Natural killer cell treated with Interleukin-12 subunit alpha and Interleukin-12 subunit beta and Interleukin-15 and Interleukin-18, amount 100 ng/mL, for 72 hours (primary cell): ENCODE results near the gene BCOR. TPM values are rescaled to one million over a fixed set of nuclear protein-coding genes. Genes with fewer than 3 reads are reported as not detected.
A peak's percentile ranks its signal among the peaks of the same experiment; 100 is the strongest.

Source experiments
- ATAC-seq, 2 donors: fragments of 150-1000 bp; cut with Tn5 transposase in 1 of 2; sonication (Bioruptor Pico), chemical (Tn5 transposase) in 1 of 2; 2 replicates each; pipeline ENCODE4 v1.10.0; 2021
- DNase-seq: peaks from one replicate; pipeline ENCODE4 v3.0.0; 2022; ENCODE audit warnings: low spot score
- H3K27ac Mint-ChIP-seq, 2 donors: 1 replicate in 1 of 2; 2 replicates in 1 of 2; pipeline ENCODE4 v1.8.0; 2022; ENCODE audit warnings: mixed read lengths in 2 of 2, mild to moderate bottlenecking in 1 of 2, moderate library complexity in 1 of 2
- H3K27me3 Mint-ChIP-seq, 2 donors: 1 replicate in 1 of 2; 2 replicates in 1 of 2; pipeline ENCODE4 v1.8.0; 2022; ENCODE audit warnings: mixed read lengths in 2 of 2
- H3K36me3 Mint-ChIP-seq: one replicate; pipeline ENCODE4 v1.8.0; 2022; ENCODE audit warnings: mixed read lengths
- H3K4me1 Mint-ChIP-seq, 2 donors: 1 replicate in 1 of 2; 2 replicates in 1 of 2; pipeline ENCODE4 v1.8.0; 2022; ENCODE audit warnings: low read depth in 2 of 2, mixed read lengths in 2 of 2, mild to moderate bottlenecking in 1 of 2
- H3K4me3 Mint-ChIP-seq: one replicate; pipeline ENCODE4 v1.8.0; 2022; ENCODE audit warnings: mixed read lengths
- H3K9me3 Mint-ChIP-seq: 2 replicates; pipeline ENCODE4 v1.8.0; 2022; ENCODE audit warnings: mixed read lengths
- total RNA-seq, 2 donors: library from RNA; stranded (reverse); gene quantifications; one replicate each; pipeline ENCODE4 v1.2.3, GENCODE V29; 2022

The BCOR gene
- total RNA-seq, 2 donors from 2014 or later: 52.3 to 56.7 TPM

GRCh38 chrX:40016749-40017148 lies 81.0 kb downstream of the BCOR start:
- Mint-ChIP-seq H3K27me3 (peaks cover 0 to 8% of the 10 kb centered on the region in 2 donors), H3K27ac (no peak overlapping the region), H3K4me1 (peaks cover 3 to 7% of the 10 kb centered on the region in 2 donors), H3K4me3 (no peak overlapping the region), H3K9me3 (no peaks in the 10 kb centered on the region), H3K36me3 (no peaks in the 10 kb centered on the region)
- ATAC-seq (no peak), DNase-seq (no peak)

GRCh38 chrX:40015693-40016092 lies 82.1 kb downstream of the BCOR start:
- H3K36me3 Mint-ChIP-seq: no peaks in the 10 kb centered on the region
- ATAC-seq (no peak), DNase-seq (no peak)
- no peaks in the 10 kb centered on the region for H3K9me3 Mint-ChIP-seq
- H3K27ac Mint-ChIP-seq: no peak overlapping the region
- no peak overlapping the region for H3K4me3 Mint-ChIP-seq
- peaks cover 0 to 9% of the 10 kb centered on the region in 2 donors for H3K4me1 Mint-ChIP-seq
- peaks cover 4 to 13% of the 10 kb centered on the region in 2 donors for H3K27me3 Mint-ChIP-seq

DNA sequence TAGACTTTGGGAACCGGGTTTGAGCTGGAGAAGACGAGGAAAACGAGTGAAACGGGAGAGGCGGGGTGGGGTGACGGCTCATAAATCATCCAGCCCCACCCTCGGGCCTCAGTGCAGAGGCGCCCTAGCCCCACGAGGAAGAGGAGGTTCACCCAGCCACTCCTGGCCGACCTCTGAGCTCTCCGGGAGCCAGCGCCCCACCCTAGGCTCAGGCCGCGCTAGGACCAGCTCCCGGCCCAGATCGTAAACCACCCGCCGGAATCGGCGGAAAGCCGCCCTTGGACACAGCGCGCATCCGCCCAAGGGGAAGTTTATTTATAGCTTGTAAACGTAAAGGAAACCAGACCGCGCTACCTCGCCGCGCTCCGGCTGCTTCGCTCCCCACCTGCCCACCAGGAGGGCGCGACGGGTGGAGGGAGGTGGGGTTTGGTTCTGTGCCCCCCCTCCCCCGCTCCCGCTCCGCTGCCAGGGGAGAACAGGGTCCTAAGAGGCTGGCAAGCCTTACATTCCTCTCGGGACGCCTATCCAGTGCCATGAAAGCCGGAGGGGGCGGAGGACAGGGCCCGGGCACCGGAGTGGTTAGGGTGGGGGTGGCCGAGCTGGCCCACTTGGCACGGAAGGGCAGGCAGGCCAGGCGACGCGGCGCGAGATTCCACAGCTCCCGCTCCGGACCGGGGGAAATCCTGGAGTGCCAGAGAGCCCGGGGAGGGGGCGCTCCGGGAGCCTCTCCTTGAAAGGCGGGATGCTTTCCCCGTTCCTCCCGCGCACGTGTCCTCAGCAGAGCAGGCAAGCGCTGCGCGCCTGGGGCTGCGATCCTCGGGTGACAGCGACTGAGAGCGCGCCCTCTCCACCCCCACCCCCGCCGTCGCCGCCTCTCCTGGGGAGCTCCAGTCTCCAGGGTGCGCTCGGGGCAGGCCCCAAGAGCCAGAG lies 84.2 kb downstream of the BCOR start:
- ATAC-seq: peak; percentile 48 to 59
- Mint-ChIP-seq H3K9me3 (no peaks in the 10 kb centered on the region), H3K36me3 (no peaks in the 10 kb centered on the region), H3K4me3 (peak overlapping the region; percentile 52), H3K27me3 (peaks cover 6 to 21% of the 10 kb centered on the region in 2 donors), H3K27ac (no peak overlapping the region), H3K4me1 (peaks cover 0 to 16% of the 10 kb centered on the region in 2 donors)
- DNase-seq: no peak

GRCh38 chrX:40012868-40013265 lies 84.9 kb downstream of the BCOR start:
- ATAC-seq (peak; percentile 55 to 66), DNase-seq (peak; percentile 66)
- Mint-ChIP-seq H3K9me3 (no peaks in the 10 kb centered on the region), H3K4me1 (peaks cover 0 to 16% of the 10 kb centered on the region in 2 donors), H3K36me3 (no peaks in the 10 kb centered on the region), H3K27me3 (peaks cover 7 to 22% of the 10 kb centered on the region in 2 donors), H3K27ac (no peak overlapping the region), H3K4me3 (peak overlapping the region; percentile 62)

DNA sequence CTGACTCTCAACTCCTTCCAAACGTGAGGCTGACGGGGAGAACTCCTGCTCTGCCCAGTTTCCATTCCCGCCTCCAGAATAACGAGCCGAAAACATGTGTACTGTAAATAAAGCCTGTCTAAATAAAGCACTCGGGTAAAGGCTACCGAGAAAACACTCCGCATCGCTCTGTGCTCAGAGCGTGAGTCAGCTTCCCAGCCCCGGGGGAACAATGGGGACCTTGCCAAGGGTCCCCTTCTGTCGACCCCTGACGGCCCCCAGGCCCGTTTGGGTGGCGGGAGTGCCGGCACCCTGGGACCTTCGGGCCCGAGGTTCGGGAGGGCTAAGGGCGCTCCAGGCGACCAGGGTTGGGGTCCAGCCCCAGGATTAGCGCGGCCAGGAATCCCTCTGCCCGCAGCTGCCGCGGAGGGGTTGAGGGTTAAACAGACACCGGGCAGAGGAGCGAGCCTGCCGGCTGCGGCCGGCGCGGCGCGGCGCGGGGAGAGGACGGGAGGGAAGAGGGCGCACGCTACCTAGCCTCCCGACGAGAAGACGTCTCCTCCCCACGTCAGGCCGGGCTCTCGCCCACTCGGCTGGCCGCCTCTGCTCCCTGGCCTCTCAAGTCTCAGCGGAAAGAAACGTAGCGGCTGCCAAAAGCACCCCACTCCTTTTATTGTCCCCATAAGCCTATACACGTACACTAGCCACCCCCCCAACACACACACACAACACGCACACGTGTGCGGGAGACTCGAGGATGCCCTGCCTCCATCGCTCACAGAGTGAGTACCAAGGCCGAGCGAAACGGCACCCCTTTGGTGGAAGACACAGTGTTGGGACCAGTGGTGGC lies 85.5 kb downstream of the BCOR start:
- Mint-ChIP-seq H3K36me3 (no peaks in the 10 kb centered on the region), H3K27ac (no peak overlapping the region), H3K4me1 (peaks cover under 1 to 16% of the 10 kb centered on the region in 2 donors), H3K27me3 (peaks cover 14 to 29% of the 10 kb centered on the region in 2 donors), H3K4me3 (peak overlapping the region; percentile 62), H3K9me3 (no peaks in the 10 kb centered on the region)
- DNase-seq: no peak
- peak in 1 of 2 donors; percentile 1 for ATAC-seq

DNA sequence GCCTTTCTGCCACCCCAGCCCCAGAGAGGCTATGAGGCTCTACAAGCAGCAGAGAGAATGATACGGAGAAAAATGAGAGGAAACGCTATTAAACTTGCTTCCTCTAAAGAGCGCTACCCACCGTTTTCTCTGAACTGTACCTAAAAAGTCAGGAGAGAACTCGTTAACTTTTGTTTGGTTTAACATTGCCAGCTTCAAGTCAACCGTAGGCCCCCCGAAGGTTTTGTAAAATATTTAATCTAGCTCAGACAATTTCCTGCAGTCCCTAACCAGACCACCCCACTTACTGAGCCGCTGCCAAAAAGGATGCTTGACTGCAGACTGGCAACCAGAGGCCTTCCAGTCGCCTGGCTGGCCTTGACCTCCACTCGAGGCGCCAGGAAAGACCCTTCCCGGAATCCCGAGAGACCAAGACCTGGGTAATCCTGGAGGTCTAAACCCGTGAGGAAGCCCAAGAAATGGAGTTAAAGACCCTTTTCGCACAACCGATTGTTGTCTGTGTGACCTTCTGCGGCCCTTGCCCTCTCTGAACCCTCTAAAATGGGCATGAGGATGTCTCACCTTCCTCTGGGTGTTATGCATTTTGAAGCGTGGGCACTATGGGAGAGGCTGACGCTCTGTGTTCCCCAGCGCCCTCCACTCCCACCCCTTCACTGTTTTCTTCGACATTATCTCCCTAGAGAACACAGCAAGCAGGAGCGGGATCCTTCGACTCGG lies 86.3 kb downstream of the BCOR start:
- Mint-ChIP-seq H3K36me3 (no peaks in the 10 kb centered on the region), H3K27ac (no peak overlapping the region), H3K4me1 (peaks cover 8 to 19% of the 10 kb centered on the region in 2 donors), H3K9me3 (no peaks in the 10 kb centered on the region), H3K4me3 (no peak overlapping the region), H3K27me3 (peaks cover 19 to 35% of the 10 kb centered on the region in 2 donors)
- no peak for DNase-seq
- ATAC-seq: no peak

- Mint-ChIP-seq H3K4me3 (no peak overlapping the region), H3K9me3 (no peaks in the 10 kb centered on the region), H3K36me3 (no peaks in the 10 kb centered on the region), H3K4me1 (peaks cover 8 to 19% of the 10 kb centered on the region in 2 donors), H3K27ac (no peak overlapping the region), H3K27me3 (peaks cover 19 to 35% of the 10 kb centered on the region in 2 donors)
- DNase-seq (no peak), ATAC-seq (no peak)
These were observed 87.0 kb downstream of the BCOR start for GRCh38 chrX:40010550-40011321.

DNA sequence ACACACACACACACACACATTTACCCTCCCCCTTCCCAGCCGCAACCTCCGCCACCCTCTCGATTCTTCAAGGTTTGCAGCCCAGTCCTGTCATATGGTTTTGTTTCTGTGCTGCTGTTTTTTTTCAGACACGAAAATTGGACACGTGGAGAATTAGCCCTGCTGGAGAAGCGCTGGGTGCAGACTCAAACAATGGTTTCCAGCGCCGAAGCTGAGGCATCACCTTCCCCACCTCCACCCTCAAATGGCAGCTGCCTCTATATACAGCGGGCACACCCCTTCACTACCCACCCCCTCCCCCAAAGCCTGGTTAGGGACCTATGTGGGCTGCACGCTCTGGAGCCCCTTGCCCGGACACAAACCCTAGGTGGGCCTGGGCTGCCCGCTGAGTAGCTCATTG lies 87.9 kb downstream of the BCOR start:
- H3K9me3 Mint-ChIP-seq: no peaks in the 10 kb centered on the region
- DNase-seq (no peak), ATAC-seq (no peak)
- H3K27ac Mint-ChIP-seq: no peak overlapping the region
- H3K36me3 Mint-ChIP-seq: no peaks in the 10 kb centered on the region
- peaks cover 8 to 19% of the 10 kb centered on the region in 2 donors for H3K4me1 Mint-ChIP-seq
- H3K4me3 Mint-ChIP-seq: peak overlapping the region; percentile 42
- H3K27me3 Mint-ChIP-seq: peaks cover 19 to 33% of the 10 kb centered on the region in 2 donors

DNA sequence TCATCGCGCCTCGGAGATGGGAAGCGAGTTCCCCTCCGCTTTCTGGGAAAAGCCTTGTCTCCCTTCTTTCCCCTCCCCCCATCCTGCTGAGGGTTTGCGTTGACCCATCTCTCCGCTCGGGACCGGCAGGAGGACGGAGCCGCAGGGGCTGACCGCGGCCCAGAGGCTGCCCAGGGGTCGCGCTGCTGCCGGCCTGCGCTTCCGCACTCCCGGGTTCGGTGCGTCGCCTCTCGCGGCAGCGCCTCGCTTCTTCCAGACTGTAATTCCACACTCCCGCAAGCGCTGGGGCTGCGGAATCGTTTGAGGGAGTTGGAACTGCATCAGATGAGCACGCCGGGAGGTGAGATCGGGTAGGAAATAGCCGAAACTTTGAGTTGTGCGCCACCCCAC lies 88.3 kb downstream of the BCOR start:
- no peak for ATAC-seq
- no peak overlapping the region for H3K27ac Mint-ChIP-seq
- H3K36me3 Mint-ChIP-seq: no peaks in the 10 kb centered on the region
- no peak for DNase-seq
- peak overlapping the region; percentile 42 for H3K4me3 Mint-ChIP-seq
- no peaks in the 10 kb centered on the region for H3K9me3 Mint-ChIP-seq
- H3K4me1 Mint-ChIP-seq: peaks cover 8 to 19% of the 10 kb centered on the region in 2 donors
- H3K27me3 Mint-ChIP-seq: peaks cover 19 to 33% of the 10 kb centered on the region in 2 donors

DNA sequence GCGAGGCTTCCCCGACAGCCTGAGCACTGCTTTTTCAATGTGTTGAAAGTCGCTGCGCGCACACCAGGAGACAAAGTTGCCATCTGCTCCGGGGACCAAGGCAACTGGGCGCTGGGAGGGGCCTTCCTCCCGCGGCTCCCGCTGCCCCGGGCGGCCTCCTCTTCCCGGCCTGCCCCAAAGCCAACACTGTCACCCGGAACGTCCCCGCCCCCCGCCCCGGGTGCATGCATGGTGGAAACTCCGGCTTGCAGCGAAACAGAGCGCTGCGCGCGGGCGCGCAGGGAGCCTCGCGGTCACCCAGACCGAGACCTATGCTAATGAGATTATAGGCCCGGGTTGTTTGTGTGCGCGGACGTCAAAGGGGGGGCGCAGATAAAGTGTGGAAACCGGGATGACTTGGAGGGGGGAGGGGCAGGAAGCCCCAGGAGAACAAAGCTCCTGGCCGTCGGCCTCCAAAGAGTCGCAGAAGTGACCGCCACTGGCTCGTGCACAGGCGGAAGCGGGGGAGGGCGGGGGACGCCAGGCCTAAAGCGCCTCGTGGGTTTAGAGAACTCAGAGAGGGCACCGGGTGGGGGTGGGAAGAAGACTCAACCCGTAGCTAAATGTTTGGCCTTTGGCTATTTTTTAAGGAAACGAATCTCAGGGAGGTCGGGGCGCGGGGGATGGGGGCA lies 88.8 kb downstream of the BCOR start:
- peaks cover 24 to 38% of the 10 kb centered on the region in 2 donors for H3K27me3 Mint-ChIP-seq
- no peaks in the 10 kb centered on the region for H3K9me3 Mint-ChIP-seq
- ATAC-seq: peak in 1 of 2 donors; percentile 35

DNA sequence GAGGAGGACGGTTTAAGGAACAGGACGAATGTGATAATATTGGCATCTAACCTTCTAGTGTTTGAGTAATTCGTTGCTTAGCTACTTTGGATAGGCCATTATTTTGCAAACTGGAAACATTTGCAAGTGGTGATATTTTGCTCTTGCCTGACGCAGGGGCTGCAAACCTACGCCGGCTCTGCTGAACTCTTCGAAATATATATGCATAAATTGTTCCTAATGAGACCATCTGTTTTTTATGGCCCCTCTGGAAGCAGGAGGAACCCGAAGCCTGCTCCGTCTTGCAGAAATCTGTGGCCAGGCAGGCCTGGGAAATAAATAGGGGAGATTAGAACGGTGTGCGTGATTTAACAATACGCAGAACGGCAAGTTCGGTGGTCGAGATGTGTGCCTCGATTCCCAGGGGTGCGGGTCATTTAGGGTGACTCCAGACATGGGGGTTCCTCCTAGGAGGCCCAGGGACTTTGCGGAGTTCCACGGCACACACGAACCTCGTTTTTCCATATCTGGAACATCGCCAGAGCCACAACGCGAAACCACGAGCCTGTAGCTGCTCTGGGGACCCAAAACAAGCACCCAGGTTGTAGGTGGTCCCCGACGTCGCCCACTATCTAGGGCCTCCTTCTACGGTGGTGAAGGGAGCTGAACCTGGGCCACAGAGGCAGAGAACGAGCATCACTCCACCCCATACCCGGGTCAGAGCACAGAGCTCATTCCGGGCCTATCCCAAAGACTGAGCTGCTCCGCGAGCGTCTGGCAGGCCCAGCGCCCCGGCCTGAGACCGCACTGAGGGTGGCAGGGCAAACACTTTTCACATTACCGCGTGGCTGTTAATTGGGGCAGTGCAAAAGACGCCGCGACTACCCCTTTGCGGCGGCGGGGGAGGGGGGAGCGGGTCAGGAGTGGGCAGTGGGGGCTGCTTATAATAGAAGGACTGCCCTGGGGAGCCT lies 89.7 kb downstream of the BCOR start:
- peaks cover 8 to 18% of the 10 kb centered on the region in 2 donors for H3K4me1 Mint-ChIP-seq
- H3K4me3 Mint-ChIP-seq: no peak overlapping the region
- no peaks in the 10 kb centered on the region for H3K36me3 Mint-ChIP-seq
- peak overlapping the region in 1 of 2 donors; percentile 23 for H3K27ac Mint-ChIP-seq
- H3K27me3 Mint-ChIP-seq: peaks cover 28 to 44% of the 10 kb centered on the region in 2 donors
- DNase-seq: no peak
- H3K9me3 Mint-ChIP-seq: no peaks in the 10 kb centered on the region
- no peak for ATAC-seq

More for the DNA sequence above, 88.8 kb downstream of the BCOR start:
- Mint-ChIP-seq H3K36me3 (no peaks in the 10 kb centered on the region), H3K4me1 (peaks cover 8 to 19% of the 10 kb centered on the region in 2 donors), H3K27ac (no peak overlapping the region), H3K4me3 (peak overlapping the region; percentile 56)
- no peak for DNase-seq
